ENCODE results near the gene REC114.

- TF ChIP-seq POLR2AphosphoS5 (IDR thresholded peaks at IDR 0.05; ENCODE audit: low read depth, low read length) (no peak), EZH2phosphoT487 (IDR thresholded peaks at IDR 0.05; ENCODE audit: borderline replicate concordance) (no peak), MAX (IDR thresholded peaks at IDR 0.05) (no peak), CEBPB (IDR thresholded peaks at IDR 0.05; ENCODE audit: low read depth) (no peak), EZH2 (IDR thresholded peaks at IDR 0.05) (no peak), POLR2A (IDR thresholded peaks at IDR 0.05; ENCODE audit: borderline replicate concordance, extremely low read depth, insufficient read depth, insufficient read length) (no peak), CTCF (IDR thresholded peaks at IDR 0.05 in 2 of 3, conservative IDR thresholded peaks at IDR 0.05 in 1 of 3; ENCODE audit: borderline replicate concordance in 1 of 3, insufficient read depth in 1 of 3, low read depth in 2 of 3, low read length in 2 of 3) (no peak), SP1 (IDR thresholded peaks at IDR 0.05; ENCODE audit: low read depth) (no peak), SRF (IDR thresholded peaks at IDR 0.05; ENCODE audit: low read depth) (no peak), SIN3A (IDR thresholded peaks at IDR 0.05; ENCODE audit: low read depth) (no peak), REST (IDR thresholded peaks at IDR 0.05; ENCODE audit: low read depth) (no peak)
These were observed 161.5 kb downstream of the REC114 start for GRCh38 chr15:73604477-73604876.
